ENCODE results near the gene MAD1L1.
"Not testable (repeated sequence)": the region's sequence is repeated elsewhere in the genome, so short reads cannot be mapped to it uniquely, and the experiment has no call there.

The MAD1L1 gene

DNA sequence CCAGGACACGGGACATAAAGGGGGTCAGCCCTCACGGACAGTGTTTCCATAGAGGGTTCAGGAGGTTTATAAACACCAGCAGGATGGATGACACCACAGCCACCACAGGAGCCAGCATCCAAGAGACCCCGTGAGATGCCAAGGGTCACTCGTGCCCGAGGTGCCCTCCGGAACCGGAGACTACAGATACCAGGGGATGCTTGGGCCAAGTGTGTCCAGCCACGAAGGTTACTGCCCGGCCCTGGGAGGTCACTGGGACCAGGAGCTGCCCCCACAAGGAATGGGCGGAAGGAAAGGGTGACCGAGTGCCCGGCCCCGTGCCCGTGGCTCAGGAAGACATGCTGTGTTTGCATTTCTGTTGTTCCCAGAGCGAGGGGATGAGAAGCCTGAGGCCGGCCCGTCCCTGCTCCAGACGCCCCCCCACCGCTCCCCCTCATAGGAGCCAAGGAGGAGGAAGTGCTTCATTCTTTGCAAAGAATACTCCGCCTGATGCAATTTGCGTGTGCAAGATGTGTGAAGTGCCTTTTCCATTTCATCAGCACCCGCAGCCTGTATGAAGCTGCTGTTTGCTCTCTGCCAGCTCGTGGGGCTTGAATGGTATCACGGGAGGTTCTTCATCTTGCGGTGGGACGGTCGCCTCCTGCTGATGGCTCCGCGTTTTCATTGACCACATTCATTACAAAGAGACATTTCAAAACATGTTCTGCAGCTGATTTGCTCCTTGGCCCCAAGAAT is 386.2 kb downstream of the MAD1L1 start:
- DNase-seq (ENCODE audit: low read depth in 2 of 2, low spot score in 1 of 2) = no peak

GRCh38 chr7:1845536-1846311 is 387.0 kb downstream of the MAD1L1 start:
- DNase-seq (ENCODE audit: low read depth in 2 of 2, low spot score in 1 of 2) = no peak

DNA sequence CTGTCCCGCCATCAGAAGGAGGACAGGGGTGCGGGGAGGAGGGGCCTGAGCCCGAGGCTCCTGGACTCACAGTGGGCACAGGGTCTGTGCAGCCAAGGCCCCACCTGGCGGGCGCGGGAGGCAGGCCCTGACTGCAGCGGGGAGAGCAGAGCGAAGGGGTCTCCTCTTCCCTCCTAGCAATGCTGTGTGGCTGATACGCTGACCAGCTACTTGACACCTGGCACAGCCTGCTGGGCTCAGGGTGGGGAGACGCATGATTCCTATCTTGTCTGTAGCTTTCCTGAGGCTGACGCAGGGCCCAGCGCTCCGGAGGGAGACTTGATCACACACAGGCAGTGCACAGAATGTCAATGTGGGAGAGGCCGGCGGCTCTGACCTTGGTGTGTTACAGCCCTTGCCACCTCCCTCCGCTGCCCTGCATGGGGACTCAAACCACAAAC is 387.8 kb downstream of the MAD1L1 start:
- DNase-seq (ENCODE audit: low read depth in 2 of 2, low spot score in 1 of 2) = no peak

DNA sequence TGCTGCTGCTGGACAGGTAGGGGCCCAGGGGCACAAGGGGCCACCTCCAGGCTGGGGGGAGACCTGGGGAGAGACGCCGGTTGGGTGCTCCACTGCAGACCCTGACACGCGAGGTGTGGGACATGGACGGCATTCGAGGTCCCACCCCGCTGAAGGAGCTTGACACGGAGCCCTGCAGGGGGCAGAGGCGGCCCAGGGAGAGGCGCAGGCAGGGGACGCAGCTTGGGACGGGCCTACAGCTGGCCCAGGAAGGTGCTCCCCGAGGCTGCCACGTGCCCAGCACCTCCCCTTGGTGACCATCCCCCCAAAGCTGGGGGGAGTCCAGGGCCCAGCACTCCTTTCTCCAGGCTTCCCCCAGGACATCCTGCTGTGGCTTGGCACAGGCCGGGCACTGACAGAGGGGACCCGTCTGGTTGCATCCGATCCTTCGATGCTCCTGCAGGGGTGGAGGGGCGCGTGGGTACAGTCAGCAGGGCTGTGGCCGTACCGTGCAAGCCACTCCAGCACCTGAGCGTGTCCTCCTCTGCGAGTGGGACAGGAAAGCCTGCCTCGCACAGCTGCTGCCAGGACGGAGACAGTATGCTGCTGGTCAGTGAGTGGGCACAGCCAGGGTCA is 388.3 kb downstream of the MAD1L1 start:
- no peak for DNase-seq (ENCODE audit: low read depth in 2 of 2, low spot score in 1 of 2)

GRCh38 chr7:1843921-1844335 is 388.8 kb downstream of the MAD1L1 start:
- no peak for DNase-seq (ENCODE audit: low read depth in 2 of 2, low spot score in 1 of 2)

- DNase-seq (ENCODE audit: low read depth in 2 of 2, low spot score in 1 of 2) = no peak
Observed at GRCh38 chr7:1843271-1843861, 389.4 kb downstream of the MAD1L1 start.

DNA sequence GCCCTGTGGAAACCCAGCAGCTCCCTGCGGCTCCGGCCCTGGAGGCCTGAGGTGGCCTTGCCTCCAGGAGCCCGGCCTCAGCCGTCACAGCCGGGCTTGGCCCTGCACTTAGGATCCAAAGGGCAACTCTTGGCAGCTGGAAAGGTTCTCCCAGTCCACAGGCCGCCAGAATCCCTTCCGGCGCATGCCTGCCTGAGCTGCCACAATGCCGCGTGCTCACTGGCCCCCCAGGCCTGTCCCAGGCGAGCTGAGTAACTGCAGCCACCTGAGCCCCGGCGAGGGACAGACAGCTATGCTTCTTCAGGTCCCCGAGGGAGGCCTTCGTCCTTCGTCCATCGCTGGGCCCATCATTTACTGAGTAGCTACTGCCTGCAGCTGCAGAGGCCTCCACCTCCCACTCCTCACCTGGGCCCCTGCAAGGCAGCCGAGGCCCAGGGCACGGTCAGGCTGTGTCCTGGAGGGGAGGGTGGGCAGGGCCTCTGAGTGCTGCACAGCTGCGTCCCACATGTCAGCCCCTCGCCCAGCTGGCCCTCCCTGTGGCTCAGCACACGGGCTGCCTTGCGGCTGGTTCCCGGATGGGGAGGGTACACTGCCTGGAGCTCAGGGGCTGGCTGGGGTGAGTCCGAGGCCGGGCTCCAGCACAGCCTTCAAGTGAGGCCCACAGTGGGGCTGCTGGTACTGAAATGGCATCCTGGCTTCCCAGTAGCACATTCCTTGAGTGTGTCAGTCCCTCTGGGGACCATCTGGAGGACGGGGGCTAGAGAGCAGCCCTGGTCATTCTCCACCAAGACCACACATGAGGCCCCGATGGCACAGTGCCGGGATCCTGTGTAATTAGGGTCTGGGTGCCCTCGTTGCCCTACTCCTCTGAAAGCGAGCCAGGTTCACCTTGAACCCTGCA is 390.2 kb downstream of the MAD1L1 start:
- no peak for DNase-seq (ENCODE audit: low read depth in 2 of 2, low spot score in 1 of 2)

DNA sequence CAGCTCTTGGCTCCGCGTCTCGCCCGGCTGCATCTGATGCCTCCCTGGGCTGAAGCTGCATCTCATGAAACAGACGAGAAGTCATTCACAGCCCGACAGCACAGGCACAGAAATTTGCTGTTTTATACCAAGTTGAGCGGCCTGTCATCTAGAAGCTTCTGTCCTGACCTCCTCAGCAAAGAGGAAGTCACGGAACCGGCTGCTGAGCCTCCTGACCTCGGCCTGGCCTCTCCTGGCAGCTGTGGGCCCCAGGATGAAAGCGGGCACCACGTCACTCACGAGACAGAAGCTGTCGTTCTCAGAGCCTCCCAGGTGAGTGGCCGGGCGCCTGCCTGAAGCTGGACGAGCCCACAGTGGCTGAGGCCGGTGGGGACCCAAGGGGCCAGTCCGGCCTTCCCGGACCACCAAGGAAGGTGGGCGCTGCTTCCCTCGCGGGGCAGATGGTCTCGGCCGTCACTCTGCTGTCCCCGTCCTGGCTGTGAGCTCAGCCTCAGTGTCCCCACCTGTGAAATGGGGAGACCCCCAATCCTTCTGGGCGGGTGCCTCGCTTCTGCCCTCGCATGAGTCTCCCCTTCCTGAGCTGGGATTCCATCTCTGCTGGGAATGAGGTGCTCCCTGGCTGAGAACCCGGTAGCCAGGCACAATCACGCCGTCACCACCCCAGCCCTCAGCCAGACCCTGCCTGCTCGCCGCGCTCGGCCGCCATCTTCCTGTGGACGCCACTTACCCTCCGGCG is 391.3 kb downstream of the MAD1L1 start:
- DNase-seq (ENCODE audit: low read depth in 2 of 2, low spot score in 1 of 2) = not testable (repeated sequence)

DNA sequence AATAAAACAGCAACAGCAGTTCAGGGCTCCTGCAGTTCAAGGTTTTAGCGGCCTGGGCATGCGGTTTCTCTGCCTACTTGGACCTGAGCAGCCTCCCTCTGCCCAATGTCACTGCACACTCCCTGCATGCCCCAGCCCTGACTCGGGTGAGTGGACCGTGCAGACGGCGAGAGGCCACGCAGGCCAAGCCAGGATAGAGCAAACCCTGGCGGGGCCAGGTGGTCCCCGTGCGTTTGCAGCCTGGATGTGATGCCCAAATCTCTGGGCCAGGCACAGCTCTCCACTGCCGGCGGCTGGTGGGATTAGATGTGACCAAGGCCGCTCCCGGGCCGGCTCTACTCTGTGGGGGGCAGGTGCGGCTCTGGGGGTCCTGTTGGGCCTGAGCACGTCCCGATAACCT is 392.0 kb downstream of the MAD1L1 start:
- not testable (repeated sequence) for DNase-seq (ENCODE audit: low read depth in 2 of 2, low spot score in 1 of 2)

DNA sequence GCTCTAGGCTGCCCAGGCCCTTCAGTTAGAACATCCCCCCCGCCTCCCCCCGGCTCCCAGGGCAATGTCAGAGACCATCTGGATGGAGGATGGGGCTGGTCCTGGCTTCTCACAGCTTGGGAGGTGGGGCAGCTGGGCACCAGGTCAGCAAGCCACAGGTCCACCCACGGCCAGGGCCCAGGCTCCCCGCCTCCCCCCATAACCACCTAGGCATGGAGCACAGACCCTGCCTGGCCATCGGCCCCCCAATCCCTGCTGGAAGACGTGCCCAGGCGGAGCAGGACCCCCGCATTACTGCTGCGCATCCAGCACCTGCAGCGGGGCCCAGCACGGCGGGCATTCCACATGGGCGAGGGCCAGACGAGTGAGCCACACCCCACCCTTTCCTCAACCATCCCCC is 393.0 kb downstream of the MAD1L1 start:
- no peak for DNase-seq (ENCODE audit: low read depth in 2 of 2, low spot score in 1 of 2)

DNA sequence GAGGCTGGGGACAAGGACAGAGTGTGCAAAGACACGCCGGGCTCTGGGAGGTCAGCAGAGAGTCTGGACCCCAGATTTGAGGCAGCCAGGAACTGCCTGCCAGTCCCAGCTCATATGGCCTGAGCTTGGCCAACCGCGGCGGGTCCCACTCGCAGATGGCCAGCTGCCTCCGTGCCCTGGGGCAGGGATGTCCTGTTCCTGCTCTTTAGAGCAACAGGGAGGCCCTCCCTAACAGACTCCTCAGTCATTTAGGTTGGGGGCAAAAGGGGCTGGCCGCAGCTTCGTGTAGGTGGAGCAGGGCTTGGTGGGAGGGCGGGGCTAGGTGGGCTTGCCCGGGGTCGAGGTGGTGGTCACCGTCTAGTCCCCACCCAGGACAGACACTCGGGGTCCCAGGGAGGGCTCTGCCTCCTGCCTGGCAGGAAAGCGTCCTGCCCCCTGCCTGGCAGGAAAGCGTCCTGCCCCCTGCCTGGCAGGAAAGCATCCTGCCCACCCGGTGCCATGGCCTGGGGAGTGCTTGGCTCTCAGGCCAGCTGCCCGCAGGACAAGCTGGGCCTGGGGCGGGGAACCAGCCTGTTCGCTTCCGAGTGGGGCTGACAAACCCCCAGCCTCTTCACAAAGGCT is 393.7 kb downstream of the MAD1L1 start:
- not testable (repeated sequence) for DNase-seq (ENCODE audit: low read depth in 2 of 2, low spot score in 1 of 2)

- not testable (repeated sequence) for DNase-seq (ENCODE audit: low read depth in 2 of 2, low spot score in 1 of 2)
Observed at GRCh38 chr7:1838544-1838872, 394.2 kb downstream of the MAD1L1 start.

GRCh38 chr7:1837696-1838543 is 394.8 kb downstream of the MAD1L1 start:
- DNase-seq (ENCODE audit: low read depth in 2 of 2, low spot score in 1 of 2) = not testable (repeated sequence)

GRCh38 chr7:1831933-1832535 is 400.7 kb downstream of the MAD1L1 start:
- DNase-seq (ENCODE audit: low read depth in 2 of 2, low spot score in 1 of 2) = not testable (repeated sequence)

DNA sequence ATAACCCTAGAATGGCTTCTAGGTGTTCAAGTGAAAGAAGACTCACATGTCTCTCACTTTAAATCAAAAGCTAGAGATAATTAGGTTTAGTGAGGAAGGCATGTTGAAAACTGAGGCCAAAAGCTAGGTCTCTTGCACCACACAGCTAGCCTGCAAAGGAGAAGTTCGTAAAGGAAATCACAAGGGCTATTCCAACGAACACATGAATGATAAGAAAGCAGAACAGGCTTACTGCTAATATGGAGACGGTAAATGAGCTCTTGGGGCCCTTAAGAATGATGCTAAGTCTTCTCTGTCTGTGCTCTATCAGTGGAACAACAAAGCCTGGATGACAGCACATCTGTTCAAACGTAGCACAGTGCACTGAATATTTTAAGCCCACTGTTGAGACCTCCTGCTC is 401.3 kb downstream of the MAD1L1 start:
- not testable (repeated sequence) for DNase-seq (ENCODE audit: low read depth in 2 of 2, low spot score in 1 of 2)

GRCh38 chr7:1829668-1830067 is 403.1 kb downstream of the MAD1L1 start:
- not testable (repeated sequence) for DNase-seq (ENCODE audit: low read depth in 2 of 2, low spot score in 1 of 2)

- no peak for DNase-seq (ENCODE audit: low read depth in 2 of 2, low spot score in 1 of 2)
Observed at GRCh38 chr7:1829111-1829510, 403.6 kb downstream of the MAD1L1 start.

DNA sequence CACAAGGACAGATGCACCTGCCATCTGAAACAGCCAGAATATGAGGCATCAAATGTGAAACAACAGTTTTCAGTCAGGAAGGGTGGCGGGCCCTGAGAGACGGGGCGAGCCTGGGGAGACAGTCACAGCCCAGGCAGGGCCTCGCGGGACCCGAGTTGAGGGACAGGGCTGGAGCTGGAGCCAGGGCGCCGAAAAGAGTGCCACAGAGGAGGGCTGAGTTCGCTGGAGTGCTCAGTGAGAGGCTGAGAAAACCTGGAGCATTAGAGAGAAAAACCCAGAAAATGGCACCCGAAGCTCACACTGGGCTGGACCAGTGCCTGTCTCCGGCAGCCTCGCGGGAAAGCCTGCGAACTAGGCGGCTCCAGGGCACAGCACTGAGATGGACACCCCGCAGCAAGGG is 404.6 kb downstream of the MAD1L1 start:
- not testable (repeated sequence) for DNase-seq (ENCODE audit: low read depth in 2 of 2, low spot score in 1 of 2)

Data from stimulated activated CD8-positive, alpha-beta memory T cell treated with anti-CD3 and anti-CD28 coated beads, Interleukin-4, amount 100 ng/mL, for 4 hours (primary cell).